SK-N-SH treated with all-trans-retinoic acid at 6 μM for 48 hours (cell line): ENCODE data around the gene ZNF518A.

Experiments
- ATAC-seq: fragments of 200-7000 bp; cut with Tn5 transposase; 3 replicates; pipeline ENCODE4 v1.9.1; 2020; ENCODE audit warnings: mild to moderate bottlenecking, moderate library complexity
- ARNTL ChIP-seq: fragments of 450-650 bp; formaldehyde crosslinking; IDR thresholded peaks from 2 replicates; pipeline ENCODE4 v1.5.0; 2020; ENCODE audit warnings: low read depth, mild to moderate bottlenecking, moderate library complexity, borderline replicate concordance
- BACH2 ChIP-seq: fragments of 250-450 bp; sonication (Bioruptor Pico); IDR thresholded peaks from 2 replicates; pipeline ENCODE4 v1.9.0; 2021; ENCODE audit warnings: mild to moderate bottlenecking, borderline replicate concordance
- CSDC2 ChIP-seq: fragments of 250-450 bp; sonication (Bioruptor Pico); IDR thresholded peaks from 2 replicates; pipeline ENCODE4 v1.5.0; 2020; ENCODE audit warnings: mild to moderate bottlenecking, moderate library complexity
- ESRRG ChIP-seq: fragments of 250-450 bp; sonication (Bioruptor Pico); IDR thresholded peaks from 2 replicates; pipeline ENCODE4 v1.6.1; 2021; ENCODE audit warnings: mild to moderate bottlenecking
- GLIS3 ChIP-seq: fragments of 250-450 bp; sonication (Bioruptor Pico); IDR thresholded peaks from 2 replicates; pipeline ENCODE4 v1.5.0; 2020; ENCODE audit warnings: mild to moderate bottlenecking, moderate library complexity
- ISL1 ChIP-seq: fragments of 250-450 bp; sonication (Bioruptor Pico); IDR thresholded peaks from 2 replicates; pipeline ENCODE4 v2.1.2; 2022; ENCODE audit warnings: mild to moderate bottlenecking, moderate library complexity
- OSR1 ChIP-seq: fragments of 250-450 bp; sonication (Bioruptor Pico); IDR thresholded peaks from 2 replicates; pipeline ENCODE4 v1.8.0; 2022; ENCODE audit warnings: moderate library complexity, mild to moderate bottlenecking, inconsistent platforms
- PPARA ChIP-seq: fragments of 250-450 bp; sonication (Bioruptor Pico); IDR thresholded peaks from 2 replicates; pipeline ENCODE4 v1.5.0; 2020; ENCODE audit warnings: mild to moderate bottlenecking, borderline replicate concordance
- RARB ChIP-seq: fragments of 250-450 bp; sonication (Bioruptor Pico); IDR thresholded peaks from 2 replicates; pipeline ENCODE4 v1.8.0; 2021; ENCODE audit warnings: mild to moderate bottlenecking, moderate library complexity
- SNAI2 ChIP-seq: fragments of 250-450 bp; sonication (Bioruptor Pico); IDR thresholded peaks from 2 replicates; pipeline ENCODE4 v1.5.0; 2020; ENCODE audit warnings: mild to moderate bottlenecking, moderate library complexity
- TCF4 ChIP-seq: fragments of 250-450 bp; sonication (Bioruptor Pico); IDR thresholded peaks from 2 replicates; pipeline ENCODE4 v1.8.0; 2021; ENCODE audit warnings: mild to moderate bottlenecking, moderate library complexity, borderline replicate concordance
- TOX ChIP-seq: fragments of 250-450 bp; sonication (Bioruptor Pico); IDR thresholded peaks from 2 replicates; pipeline ENCODE4 v1.8.0; 2021; ENCODE audit warnings: mild to moderate bottlenecking, moderate library complexity, borderline replicate concordance
- ZC3H10 ChIP-seq: fragments of 250-450 bp; sonication (Bioruptor Pico); IDR thresholded peaks from 2 replicates; pipeline ENCODE4 v1.5.1; 2021; ENCODE audit warnings: mild to moderate bottlenecking, moderate library complexity
- ZFP3 ChIP-seq: fragments of 250-450 bp; sonication (Bioruptor Pico); IDR thresholded peaks from 2 replicates; pipeline ENCODE4 v1.5.0; 2020; ENCODE audit warnings: mild to moderate bottlenecking, moderate library complexity
- ZFP30 ChIP-seq: fragments of 450-650 bp; formaldehyde crosslinking; IDR thresholded peaks from 2 replicates; pipeline ENCODE4 v1.5.0; 2022; ENCODE audit warnings: mild to moderate bottlenecking, moderate library complexity
- ZNF565 ChIP-seq: fragments of 450-650 bp; formaldehyde crosslinking; conservative IDR thresholded peaks from 2 replicates; pipeline ENCODE4 v1.5.0; 2020; ENCODE audit warnings: low read depth, mild to moderate bottlenecking, moderate library complexity
- ZNF8 ChIP-seq: fragments of 450-650 bp; formaldehyde crosslinking; IDR thresholded peaks from 2 replicates; pipeline ENCODE4 v1.5.0; 2020; ENCODE audit warnings: mild to moderate bottlenecking, moderate library complexity
- TF ChIP-seq, protein P1 (sequence below): fragments of 250-450 bp; sonication (Bioruptor Pico); IDR thresholded peaks from 2 replicates; pipeline ENCODE4 v1.5.0; 2020; ENCODE audit warnings: mild to moderate bottlenecking, moderate library complexity
- TF ChIP-seq, protein P2 (sequence below): fragments of 250-450 bp; sonication (Bioruptor Pico); IDR thresholded peaks from 2 replicates; pipeline ENCODE4 v1.8.0; 2020; ENCODE audit warnings: mild to moderate bottlenecking, moderate library complexity, borderline replicate concordance
- TF ChIP-seq, protein P3 (sequence below): fragments of 250-450 bp; sonication (Bioruptor Pico); IDR thresholded peaks from 2 replicates; pipeline ENCODE4 v1.8.0; 2021; ENCODE audit warnings: low read depth, mild to moderate bottlenecking, moderate library complexity, borderline replicate concordance
- TF ChIP-seq, protein P4 (sequence below): fragments of 250-450 bp; sonication (Bioruptor Pico); IDR thresholded peaks from 2 replicates; pipeline ENCODE4 v1.5.1; 2020; ENCODE audit warnings: low read depth, mild to moderate bottlenecking, moderate library complexity
- TF ChIP-seq, protein P5 (sequence below): fragments of 250-450 bp; sonication (Bioruptor Pico); IDR thresholded peaks from 2 replicates; pipeline ENCODE4 v1.5.1; 2021; ENCODE audit warnings: mild to moderate bottlenecking, moderate library complexity

ZNF518A gene

DNA sequence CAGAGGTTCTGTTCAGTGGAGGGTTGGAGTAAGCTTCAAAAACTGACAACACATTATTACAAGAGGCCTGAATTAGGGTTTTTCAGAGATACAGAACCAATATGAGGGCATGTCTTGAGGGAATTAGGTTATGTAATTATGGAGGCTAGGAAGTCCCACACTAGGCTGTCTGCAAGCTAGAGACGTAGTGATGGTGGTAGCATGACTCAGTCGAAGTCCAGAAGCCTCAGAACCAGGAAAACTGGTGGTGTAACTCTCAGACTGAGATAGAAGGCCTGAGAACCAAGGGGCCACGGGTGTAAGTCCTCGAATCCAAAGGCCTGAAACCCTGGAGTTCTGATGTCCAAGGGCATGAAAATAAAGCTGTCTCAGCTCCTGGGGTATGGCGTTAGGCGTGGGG lies 35.6 kb downstream of the ZNF518A start:
- ATAC-seq, result no peak
- TF ChIP-seq TOX (no peak), ISL1 (CRISPR knock-in tag) (no peak), GLIS3 (no peak), ZNF565 (CRISPR knock-in tag) (no peak), RARB (no peak), CSDC2 (CRISPR knock-in tag) (no peak), ZFP30 (CRISPR knock-in tag) (no peak), TCF4 (no peak), ZNF8 (CRISPR knock-in tag) (no peak), PPARA (CRISPR knock-in tag) (no peak), ZFP3 (CRISPR knock-in tag) (no peak), BACH2 (CRISPR knock-in tag) (no peak), ESRRG (no peak), ZC3H10 (no peak), SNAI2 (no peak)
- TF ChIP-seq, protein P1, sequence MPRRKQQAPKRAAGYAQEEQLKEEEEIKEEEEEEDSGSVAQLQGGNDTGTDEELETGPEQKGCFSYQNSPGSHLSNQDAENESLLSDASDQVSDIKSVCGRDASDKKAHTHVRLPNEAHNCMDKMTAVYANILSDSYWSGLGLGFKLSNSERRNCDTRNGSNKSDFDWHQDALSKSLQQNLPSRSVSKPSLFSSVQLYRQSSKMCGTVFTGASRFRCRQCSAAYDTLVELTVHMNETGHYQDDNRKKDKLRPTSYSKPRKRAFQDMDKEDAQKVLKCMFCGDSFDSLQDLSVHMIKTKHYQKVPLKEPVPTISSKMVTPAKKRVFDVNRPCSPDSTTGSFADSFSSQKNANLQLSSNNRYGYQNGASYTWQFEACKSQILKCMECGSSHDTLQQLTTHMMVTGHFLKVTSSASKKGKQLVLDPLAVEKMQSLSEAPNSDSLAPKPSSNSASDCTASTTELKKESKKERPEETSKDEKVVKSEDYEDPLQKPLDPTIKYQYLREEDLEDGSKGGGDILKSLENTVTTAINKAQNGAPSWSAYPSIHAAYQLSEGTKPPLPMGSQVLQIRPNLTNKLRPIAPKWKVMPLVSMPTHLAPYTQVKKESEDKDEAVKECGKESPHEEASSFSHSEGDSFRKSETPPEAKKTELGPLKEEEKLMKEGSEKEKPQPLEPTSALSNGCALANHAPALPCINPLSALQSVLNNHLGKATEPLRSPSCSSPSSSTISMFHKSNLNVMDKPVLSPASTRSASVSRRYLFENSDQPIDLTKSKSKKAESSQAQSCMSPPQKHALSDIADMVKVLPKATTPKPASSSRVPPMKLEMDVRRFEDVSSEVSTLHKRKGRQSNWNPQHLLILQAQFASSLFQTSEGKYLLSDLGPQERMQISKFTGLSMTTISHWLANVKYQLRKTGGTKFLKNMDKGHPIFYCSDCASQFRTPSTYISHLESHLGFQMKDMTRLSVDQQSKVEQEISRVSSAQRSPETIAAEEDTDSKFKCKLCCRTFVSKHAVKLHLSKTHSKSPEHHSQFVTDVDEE (CRISPR knock-in tag), result no peak
- TF ChIP-seq, protein P2, sequence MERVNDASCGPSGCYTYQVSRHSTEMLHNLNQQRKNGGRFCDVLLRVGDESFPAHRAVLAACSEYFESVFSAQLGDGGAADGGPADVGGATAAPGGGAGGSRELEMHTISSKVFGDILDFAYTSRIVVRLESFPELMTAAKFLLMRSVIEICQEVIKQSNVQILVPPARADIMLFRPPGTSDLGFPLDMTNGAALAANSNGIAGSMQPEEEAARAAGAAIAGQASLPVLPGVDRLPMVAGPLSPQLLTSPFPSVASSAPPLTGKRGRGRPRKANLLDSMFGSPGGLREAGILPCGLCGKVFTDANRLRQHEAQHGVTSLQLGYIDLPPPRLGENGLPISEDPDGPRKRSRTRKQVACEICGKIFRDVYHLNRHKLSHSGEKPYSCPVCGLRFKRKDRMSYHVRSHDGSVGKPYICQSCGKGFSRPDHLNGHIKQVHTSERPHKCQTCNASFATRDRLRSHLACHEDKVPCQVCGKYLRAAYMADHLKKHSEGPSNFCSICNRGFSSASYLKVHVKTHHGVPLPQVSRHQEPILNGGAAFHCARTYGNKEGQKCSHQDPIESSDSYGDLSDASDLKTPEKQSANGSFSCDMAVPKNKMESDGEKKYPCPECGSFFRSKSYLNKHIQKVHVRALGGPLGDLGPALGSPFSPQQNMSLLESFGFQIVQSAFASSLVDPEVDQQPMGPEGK (CRISPR knock-in tag), result no peak

DNA sequence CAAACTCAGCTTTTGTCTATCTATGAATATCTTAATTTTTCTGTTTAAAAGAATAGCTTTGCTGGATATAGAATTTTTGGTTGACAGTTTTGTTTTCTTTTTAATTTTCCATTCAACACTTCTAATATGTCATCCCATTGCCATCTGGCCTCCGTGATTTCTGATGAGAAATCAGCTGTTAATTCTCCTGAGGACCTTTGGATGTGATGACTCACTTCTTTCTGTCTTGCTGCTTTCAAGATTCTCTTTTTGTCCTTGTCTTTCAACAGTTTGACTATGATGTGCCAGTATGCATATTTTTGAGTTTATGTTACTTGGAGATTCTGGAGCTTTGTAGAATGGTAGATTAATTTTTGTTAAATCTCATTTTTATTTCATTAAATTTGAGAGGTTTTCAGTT lies 38.4 kb downstream of the ZNF518A start:
- TF ChIP-seq ISL1 (CRISPR knock-in tag) (no peak), ZC3H10 (no peak), OSR1 (CRISPR knock-in tag) (no peak), CSDC2 (CRISPR knock-in tag) (no peak), ESRRG (no peak), TCF4 (no peak), PPARA (CRISPR knock-in tag) (no peak), ZFP3 (CRISPR knock-in tag) (no peak), TOX (no peak), ZFP30 (CRISPR knock-in tag) (no peak), BACH2 (CRISPR knock-in tag) (no peak), SNAI2 (no peak)
- TF ChIP-seq, protein P3, sequence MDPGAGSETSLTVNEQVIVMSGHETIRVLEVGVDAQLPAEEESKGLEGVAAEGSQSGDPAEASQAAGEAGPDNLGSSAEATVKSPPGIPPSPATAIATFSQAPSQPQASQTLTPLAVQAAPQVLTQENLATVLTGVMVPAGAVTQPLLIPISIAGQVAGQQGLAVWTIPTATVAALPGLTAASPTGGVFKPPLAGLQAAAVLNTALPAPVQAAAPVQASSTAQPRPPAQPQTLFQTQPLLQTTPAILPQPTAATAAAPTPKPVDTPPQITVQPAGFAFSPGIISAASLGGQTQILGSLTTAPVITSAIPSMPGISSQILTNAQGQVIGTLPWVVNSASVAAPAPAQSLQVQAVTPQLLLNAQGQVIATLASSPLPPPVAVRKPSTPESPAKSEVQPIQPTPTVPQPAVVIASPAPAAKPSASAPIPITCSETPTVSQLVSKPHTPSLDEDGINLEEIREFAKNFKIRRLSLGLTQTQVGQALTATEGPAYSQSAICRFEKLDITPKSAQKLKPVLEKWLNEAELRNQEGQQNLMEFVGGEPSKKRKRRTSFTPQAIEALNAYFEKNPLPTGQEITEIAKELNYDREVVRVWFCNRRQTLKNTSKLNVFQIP (CRISPR knock-in tag), result no peak
- TF ChIP-seq, protein P2 (CRISPR knock-in tag), result no peak
- TF ChIP-seq, protein P4, sequence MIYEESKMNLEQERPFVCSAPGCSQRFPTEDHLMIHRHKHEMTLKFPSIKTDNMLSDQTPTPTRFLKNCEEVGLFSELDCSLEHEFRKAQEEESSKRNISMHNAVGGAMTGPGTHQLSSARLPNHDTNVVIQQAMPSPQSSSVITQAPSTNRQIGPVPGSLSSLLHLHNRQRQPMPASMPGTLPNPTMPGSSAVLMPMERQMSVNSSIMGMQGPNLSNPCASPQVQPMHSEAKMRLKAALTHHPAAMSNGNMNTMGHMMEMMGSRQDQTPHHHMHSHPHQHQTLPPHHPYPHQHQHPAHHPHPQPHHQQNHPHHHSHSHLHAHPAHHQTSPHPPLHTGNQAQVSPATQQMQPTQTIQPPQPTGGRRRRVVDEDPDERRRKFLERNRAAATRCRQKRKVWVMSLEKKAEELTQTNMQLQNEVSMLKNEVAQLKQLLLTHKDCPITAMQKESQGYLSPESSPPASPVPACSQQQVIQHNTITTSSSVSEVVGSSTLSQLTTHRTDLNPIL (CRISPR knock-in tag), result no peak
- no peak for ATAC-seq

DNA sequence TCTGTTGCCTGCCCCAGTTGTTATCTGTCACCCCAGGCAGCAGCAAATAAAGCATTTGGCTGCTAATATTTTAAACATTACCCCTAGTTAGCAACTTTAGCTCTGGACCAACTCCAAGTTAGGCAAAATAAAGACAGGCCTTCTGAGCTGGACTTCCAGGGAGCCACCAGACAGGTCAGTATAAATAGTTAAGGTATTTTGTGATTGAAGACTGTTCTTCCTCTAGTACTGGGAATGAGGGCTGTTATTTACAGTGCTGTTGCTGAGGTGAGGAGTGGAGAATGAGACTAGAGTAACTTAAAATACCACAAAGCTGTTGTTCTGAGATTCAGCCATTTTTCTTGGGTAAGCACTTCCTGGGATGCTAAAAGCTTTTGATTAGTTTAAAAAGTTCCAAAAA lies 40.1 kb downstream of the ZNF518A start:
- no peak for ATAC-seq
- TF ChIP-seq ZFP30 (CRISPR knock-in tag), result no peak
- TF ChIP-seq ZNF8 (CRISPR knock-in tag), result no peak
- TF ChIP-seq ARNTL, result no peak
- TF ChIP-seq TCF4, result no peak
- TF ChIP-seq CSDC2 (CRISPR knock-in tag), result no peak
- no peak for TF ChIP-seq ZFP3 (CRISPR knock-in tag)
- TF ChIP-seq, protein P5, sequence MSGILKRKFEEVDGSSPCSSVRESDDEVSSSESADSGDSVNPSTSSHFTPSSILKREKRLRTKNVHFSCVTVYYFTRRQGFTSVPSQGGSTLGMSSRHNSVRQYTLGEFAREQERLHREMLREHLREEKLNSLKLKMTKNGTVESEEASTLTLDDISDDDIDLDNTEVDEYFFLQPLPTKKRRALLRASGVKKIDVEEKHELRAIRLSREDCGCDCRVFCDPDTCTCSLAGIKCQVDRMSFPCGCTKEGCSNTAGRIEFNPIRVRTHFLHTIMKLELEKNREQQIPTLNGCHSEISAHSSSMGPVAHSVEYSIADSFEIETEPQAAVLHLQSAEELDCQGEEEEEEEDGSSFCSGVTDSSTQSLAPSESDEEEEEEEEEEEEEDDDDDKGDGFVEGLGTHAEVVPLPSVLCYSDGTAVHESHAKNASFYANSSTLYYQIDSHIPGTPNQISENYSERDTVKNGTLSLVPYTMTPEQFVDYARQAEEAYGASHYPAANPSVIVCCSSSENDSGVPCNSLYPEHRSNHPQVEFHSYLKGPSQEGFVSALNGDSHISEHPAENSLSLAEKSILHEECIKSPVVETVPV (CRISPR knock-in tag), result no peak
- TF ChIP-seq RARB, result no peak
